Activated CD4-positive, alpha-beta T cell treated with anti-CD3 and anti-CD28 coated beads, Interleukin-10, Interleukin-2, amounts not matched to agents 100 ng/mL and 50 ng/mL, durations not matched to agents 16 hours and 8 hours (primary cell): ENCODE measurements around the gene AAK1.
"Not testable (repeated sequence)": the region's sequence is repeated elsewhere in the genome, so short reads cannot be mapped to it uniquely, and the experiment has no call there.

Source experiments
- DNase-seq: peaks from one replicate; pipeline ENCODE4 v3.0.0-alpha.2; 2020

AAK1 gene

DNA sequence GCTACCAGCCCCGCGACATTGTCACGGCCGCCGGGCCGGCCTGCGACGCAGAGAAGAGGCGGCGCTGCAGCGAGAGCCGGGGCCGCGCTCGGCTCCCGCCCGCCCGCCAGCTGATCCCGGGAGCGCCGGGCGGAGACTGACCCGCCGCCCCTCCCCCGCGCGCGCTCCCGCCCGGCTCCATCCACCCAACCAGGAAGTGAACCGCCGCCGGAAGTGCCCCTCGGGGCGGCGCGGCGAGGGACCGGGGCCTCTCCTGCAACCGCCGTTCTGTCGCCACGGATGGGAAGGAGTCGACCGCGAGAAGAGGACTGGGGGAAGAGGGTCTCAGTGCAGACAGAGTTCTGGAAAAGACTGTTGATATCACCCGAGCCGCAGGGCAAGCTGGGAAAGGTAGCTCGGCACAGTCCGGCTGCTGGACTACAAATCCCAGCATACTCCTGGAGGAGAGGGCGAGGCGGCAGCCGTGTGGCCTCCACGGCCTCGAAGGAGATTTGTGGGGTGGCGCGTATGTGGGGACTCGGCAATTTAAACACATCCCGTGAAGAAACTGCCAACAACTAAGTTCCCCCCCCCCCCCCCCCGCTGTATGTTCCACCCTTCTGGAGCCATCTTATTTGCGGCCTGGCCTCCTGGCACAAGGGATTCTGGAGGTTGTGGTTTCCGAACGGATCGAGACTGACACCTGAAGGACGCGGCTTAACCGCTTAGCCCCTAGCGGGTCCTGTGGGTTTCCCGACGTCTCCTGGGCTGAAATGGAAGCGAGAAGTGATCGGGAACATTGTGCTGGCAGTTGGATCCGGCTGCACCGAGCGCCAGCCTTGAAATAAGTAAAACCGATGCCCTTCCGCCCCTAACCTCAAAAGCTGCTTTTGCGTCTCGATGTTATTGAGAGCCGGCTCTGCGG is at the start of gene AAK1:
Gene AAK1, minus strand, starts transcription at position 138 of the 904 bp plus-strand sequence. CDS start 699 bp downstream, outside the sequence.
- DNase-seq, result peak; percentile 93

DNA sequence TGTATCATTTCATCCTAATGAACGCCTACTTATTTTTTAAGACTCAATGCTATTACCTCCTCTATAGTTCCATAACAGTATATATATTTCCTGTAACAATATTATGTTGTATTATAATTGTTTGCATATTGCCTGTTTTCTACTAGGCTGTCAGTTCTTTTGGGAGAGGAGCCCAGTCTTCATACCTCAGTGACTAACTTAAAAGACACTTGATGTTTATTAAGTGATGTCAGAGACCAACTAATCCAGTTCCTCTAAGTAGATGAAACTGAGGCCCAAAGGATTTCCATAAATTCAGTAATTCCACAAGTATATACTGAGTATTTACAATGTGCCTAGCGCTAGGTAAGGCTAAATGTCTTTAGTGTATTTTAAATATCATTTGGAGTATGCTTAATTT is 48.9 kb upstream of the AAK1 start:
- no peak for DNase-seq

DNA sequence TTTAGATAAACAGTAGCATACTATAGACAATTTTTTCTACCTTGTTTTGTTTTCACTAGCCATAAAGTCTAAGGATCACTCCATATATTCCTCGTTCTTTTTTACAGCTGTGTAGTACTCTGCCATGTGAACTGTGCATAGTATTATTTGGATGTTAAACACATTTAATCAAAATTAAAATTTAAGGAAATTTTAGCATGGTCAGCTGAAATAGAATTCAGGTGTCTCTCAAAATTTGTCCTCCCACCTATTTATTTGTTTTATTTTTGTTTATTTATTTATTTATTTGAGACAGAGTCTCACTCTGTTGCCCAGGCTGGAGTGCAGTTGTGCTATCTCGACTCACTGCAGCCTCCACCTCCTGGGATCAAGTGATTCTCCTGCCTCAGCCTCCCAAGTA is 46.4 kb upstream of the AAK1 start:
- DNase-seq, result no peak

DNA sequence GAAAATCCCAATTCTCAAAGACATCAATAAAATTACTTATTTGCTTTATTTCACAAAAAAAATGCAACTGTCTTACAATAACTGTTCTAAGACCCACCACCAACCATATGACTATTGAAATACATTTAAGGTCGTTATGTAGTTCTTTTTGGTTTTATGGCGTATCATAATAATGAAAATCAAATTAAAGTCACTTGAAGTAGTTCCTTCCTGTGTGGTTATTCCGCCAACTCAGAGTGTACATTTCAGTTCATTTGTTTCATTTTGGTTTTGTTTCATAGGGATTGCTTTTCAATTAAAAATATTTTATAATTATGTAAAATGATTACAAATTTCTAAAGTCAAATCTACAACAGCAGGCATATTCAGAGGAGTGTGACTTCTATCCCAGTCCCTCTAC is 45.9 kb upstream of the AAK1 start:
- DNase-seq, result peak; percentile 38

DNA sequence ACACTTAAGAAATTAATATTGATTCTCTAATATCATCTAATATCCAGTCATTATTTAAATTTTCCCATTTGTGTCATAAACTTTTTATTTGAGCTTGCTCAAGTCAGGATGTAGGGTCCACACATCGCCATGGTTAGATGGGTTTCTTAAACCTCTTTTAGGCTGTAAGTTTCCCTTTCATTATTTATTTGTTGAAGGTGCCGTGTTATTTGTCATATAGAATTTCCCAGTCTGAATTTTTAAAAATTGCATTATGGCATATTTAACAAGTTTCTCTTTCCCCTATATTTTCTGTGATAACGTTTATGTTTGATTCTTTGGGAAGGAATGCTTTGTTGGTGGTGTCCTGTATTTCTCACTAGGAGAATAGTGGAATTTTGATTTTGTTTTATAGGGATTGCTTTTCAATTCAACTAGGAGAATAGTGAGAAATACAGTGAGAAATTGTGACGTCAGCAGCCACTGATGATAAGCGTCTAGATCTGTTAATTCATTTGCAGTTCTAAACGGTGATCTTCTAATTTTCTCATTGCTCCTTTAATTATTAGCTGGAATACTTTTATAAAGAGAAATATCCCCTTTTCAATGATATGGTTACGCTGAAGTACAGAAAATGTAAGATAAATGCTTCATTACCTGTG is 44.6 kb upstream of the AAK1 start:
- no peak for DNase-seq

DNA sequence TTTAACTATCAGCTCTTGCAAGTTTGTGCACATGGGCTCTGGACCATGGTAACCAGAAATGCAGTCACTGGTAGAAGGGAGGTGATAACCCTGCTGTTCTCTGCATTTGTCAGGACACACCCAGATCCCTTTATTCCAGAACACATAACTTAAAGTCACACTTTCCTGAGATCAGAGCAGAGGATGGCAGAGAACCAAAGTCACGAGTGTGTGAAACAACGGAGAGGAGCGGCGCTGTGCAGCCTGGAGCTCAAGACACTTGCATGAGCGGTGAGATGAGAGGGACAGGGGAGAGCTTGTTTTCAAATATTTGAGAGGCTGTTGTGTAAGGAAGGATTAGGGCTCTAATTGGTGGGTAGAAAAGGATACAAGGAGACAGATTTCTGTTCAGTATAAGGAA is 43.3 kb upstream of the AAK1 start:
- no peak for DNase-seq

DNA sequence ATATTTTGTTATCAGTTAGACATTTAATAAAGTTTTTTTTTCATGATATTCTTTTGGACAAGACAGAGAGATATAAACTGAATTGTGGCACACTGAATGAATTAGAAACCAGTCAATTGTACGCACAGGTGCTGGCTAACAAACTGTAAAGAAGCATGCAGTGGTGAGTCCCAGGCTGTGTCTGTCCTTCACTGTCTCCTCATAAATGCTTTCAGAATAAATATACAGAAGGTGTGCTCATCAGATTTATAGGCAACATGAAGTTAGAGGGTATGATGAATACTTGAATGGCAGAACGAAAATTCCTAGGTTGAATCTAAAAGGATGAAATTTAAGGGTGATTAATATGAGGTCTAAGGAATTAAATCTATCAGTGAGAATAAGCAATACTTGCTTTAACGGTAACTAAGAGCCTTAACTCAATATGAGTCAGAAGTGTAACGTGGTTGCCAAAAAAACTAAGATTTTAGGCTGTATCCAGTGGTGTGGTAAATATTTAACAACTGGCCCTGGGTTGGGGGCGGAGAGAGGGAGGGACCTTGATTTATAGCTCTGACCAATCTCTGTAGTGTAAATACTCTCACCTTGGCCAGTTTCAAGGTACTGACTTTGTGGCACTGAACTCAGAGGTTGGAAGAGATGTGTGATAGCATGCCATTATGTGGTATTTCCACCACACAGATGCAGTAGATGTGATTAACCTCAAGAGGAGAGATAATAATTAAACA is 41.9 kb upstream of the AAK1 start:
- DNase-seq, result peak; percentile 83

DNA sequence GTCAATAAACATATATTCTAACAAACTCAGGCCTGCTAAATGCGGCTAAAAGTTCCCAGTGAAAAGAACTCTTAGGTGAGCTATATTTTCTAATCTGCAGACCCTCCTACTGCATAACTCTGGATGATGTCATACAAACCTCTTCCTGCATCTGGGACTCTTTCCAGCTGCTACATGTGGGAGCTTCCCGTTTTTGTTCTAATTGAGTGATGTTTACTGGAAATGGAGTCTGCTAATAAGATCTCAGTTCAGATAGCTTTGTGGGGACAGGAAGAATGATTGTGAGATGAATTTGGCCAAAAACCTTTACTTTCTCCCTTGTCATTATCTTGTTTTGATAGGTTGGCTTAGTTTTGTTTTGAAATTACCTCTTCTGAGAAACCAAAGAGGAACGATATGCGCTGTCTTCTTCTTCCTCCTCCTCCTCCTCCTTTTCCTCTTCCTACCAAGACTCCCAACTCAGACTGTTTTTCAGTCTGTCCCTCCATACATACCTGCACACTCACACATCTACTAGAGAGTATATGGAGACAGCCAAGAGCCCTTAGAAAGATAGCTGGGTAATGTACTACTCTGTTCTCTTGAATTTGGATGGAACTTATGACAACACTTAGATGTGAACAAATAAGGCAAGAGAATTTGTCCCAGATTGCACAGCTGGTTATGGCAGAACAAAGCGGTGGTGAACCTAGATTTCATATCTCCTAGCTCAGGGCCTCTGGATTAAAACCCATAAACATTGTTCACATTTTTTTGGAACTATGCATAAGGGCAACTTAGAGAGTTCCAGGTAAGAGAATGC is 39.8 kb upstream of the AAK1 start:
- peak; percentile 71 for DNase-seq

DNA sequence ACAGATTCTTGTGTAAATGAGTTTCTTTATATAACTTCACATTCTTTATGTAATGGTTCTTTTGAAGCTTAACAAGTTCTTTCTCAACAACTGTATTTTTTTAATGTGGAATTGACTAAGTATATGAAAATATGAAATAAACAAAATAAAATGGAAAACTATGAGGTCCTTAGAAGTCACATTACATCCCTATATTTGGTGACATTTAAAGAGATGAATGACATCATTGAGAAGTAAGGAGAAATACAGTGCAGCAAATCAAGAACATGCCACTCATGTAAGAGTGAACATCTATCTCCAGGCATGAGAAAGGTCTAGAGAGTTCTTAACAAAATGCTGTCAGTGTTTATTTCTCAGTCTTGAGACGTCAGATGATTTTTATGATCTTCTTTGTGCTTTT is 39.0 kb upstream of the AAK1 start:
- DNase-seq, result no peak

DNA sequence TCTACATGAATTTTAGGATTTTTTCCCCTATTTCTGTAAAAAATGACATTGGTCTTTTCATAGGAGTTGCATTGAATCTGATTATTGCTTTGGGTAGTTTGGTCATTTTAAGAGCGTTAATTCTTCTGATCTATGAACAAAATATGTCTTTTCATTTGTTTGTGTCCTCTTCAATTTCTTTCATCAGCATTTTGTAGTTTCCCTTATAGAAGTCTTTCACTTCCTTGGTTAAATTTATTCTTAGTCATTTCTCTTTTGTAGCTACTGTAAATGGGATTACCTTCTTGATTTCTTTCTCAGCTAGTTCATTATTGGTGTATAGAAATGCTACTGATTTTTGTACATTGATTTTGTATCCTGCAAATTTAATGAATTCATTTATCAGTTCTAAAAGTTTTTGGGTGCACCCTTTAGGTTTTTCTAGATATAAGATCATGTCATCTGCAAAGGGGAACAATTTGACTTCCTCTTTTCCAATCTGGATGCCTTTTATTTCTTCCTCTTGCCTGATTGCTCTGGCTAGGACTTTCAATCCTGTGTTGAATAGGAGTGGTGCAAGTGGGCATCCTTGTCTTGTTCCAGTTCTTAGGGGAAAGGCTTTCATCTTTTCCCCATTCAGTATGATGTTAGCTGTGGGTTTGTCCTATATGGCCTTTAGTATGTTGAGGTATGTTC is 36.6 kb upstream of the AAK1 start:
- DNase-seq, result no peak

DNA sequence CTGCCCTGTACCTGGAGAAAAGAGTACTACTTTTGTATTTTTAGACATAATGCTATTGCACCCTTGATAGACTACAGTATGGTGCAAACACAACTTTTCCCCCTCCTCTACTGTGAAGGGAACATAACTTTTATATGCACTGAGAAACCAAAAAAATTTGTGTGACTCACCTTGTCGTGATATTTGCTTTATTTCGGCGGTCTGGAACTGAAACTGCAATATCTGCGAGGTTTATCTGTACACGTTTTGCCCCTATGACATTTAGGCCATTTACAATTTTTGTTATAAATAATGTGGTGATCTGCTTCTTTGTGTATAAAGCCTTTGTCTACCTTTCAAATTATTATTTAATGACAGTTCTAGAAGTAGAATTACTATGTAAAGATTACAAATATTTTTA is 34.4 kb upstream of the AAK1 start:
- peak; percentile 61 for DNase-seq

DNA sequence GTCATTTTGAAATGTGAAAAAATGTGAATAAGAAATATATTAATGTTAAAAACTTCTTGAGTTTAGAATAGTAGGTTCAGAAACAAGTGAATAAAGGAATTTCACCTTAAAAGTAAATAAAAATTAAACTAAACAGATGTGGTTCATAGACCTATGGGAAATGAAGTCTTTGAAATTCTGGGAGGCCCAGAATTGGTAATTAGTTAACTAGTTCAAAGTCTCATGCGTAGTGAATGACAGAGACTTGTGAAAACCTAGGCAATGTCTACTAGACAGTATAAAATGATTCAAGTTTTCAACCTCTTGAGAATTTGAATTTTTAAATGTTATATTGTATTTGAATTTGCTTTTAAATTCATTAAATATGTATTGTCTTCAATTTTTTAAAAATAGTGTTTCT is 32.6 kb upstream of the AAK1 start:
- DNase-seq, result no peak

DNA sequence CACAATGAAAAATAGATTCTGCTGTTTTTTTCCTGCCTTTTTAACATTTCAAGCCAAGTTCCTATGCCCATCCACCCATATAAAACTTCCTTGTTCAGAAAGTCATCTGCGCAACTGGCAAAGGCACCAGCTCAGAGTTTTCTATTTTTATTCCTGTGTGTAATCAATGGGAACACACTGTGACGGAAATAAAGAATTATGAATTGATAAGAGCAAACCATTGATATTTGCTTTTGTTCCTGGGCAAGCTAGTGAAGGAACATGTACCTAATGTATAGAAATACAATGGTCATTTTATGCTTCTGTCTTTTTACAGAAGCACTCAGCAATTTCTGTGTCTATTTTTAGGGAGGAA is 30.8 kb upstream of the AAK1 start:
- DNase-seq, result no peak

DNA sequence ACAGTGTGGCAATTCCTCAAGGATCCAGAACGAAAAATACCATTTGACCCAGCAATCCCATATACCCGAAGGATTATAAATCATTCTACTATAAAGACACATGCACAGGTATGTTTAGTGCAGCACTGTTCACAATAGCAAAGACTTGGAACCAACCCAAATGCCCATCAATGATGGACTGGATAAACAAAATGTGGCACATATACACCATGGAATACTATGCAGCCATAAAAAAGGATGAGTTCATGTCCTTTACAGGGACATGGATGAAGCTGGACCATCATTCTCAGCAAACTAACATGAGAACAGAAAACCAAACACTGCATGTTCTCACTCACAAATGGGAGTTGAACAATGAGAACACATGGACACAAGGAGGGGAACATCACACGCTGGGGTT is 29.6 kb upstream of the AAK1 start:
- not testable (repeated sequence) for DNase-seq

DNA sequence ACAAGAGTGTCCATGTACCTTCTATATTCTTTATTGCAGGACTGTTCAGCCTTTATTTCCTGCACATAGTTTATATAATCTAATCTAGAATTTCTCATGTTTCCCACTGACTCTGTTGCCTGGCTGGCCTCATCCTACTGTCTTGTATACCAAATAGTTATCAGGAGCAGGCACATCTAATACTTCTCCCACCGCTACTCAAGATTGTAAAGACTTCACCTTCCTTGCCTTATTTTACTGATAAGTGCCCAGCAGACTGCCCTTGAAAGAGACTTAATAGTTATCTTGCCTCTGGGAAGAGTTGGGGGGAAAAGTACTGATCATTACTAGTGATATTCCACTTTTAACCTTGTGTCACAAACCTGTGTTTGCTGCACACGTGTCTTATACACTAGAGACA is 26.1 kb upstream of the AAK1 start:
- DNase-seq, result no peak

DNA sequence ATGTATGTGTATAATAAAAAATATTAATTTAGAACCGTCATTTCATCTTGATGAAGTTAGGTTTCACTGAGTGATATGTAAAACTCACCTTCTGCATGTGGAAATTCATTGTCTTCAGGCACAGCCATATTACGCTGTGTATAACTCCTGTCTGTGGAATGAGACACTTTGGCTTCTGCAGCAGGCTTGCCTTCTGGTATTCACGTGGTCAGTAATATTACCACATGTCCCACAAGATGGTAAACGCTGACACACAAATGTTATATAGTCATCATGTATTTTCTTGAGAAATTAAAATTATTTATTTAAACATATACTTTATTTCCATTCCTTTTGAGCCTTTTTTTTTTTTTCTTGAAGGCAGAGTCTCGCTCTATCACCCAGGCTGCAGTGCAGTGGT is 25.1 kb upstream of the AAK1 start:
- DNase-seq, result no peak

DNA sequence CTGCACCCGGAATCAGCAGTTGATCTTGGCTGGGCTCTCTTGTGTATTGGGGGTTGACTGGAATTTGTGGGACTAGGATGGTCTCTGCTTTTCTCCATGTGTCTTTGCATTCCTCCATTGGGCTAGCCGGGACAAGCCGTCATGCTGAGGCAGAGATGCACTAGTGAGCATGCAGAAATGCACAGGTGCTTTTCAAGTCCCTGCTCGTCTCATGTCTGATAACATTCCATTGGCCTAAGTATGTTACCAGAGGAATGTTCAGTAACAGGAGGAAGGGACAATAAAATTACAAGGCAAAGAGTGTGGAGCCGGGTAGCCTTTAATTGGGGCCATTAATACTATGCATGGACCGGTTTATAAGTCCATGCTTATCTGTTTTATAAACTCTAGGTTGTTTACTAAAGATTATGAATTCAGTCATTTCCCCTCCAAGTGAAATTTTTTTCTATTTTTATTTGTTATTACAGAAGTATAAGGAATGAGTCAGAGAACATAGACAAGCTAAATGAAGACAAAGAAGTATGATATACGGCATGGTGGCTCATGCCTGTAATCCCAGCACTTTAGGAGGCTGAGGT is 24.4 kb upstream of the AAK1 start:
- no peak for DNase-seq

DNA sequence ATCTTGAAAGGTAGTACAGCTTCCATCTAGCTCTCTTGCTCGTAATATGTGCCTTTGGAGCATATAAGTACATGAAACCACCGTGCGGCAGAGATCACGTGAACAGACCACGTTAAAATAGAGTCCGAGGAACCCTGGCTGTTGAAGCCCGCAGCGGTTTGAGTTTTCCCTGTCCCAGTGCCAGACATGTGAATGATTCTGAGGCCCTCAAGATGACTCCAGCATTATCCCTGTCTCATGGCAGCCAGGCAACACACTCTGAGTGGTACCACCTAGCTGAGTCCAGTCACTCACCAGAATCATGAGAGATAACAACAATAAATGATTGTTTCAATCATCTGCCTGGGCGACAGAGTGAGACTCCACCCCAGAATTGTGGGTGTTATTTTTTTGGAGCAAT is 21.6 kb upstream of the AAK1 start:
- no peak for DNase-seq

DNA sequence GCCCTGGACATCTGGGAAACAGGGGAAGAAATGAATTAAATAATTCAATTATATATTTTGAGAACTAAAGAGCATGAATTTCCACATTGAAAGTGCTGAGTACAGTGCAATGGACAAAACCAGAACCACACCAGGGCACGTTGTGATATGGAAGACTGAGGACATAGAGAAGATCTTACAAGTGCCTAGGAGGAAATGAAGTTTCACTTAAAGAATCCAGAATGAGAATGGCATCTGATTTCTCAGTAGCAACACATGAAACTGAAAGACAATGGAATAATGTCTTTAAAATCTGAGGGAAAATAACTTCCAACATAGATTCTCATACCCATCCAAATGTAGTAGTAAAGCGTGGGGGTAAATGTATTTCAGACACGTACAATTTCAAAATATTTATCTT is 20.3 kb upstream of the AAK1 start:
- DNase-seq, result no peak

DNA sequence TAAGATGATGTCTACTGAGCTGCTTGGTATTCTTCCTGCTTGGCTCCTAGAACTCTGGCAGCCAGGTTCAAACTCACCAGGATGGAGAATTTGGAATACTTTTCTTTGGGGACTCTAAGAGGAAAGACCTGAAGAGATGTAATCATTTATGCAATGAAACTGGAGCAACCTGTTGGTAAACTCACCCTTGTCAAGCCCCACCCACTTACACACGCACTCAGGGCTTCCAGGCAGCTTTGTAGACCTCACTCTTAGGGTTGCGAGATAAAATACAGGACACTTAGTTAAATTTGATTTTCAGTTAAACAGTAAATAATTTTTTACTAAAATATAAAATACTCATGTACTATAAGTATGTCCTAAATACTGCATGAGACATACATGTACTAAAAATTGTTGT is 19.0 kb upstream of the AAK1 start:
- DNase-seq, result not testable (repeated sequence)

DNA sequence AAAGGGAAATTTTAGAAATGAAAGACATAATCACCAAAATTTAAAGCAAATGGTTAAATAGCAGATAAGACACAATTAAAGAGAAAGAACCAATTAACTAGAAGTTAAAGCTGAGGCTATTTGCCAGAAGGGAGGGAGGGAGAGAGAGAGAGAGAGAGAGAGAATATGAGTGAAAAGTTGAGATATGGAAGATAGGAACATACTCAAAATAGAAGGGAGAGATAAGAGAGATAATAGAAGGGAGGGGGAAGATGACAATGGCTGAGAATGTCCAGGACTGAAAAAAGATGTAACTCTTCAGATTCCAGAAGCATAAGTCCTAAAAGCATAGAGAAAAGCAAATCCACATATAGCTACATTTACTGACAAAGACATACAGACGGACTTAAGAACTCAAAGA is 17.1 kb upstream of the AAK1 start:
- DNase-seq, result no peak

DNA sequence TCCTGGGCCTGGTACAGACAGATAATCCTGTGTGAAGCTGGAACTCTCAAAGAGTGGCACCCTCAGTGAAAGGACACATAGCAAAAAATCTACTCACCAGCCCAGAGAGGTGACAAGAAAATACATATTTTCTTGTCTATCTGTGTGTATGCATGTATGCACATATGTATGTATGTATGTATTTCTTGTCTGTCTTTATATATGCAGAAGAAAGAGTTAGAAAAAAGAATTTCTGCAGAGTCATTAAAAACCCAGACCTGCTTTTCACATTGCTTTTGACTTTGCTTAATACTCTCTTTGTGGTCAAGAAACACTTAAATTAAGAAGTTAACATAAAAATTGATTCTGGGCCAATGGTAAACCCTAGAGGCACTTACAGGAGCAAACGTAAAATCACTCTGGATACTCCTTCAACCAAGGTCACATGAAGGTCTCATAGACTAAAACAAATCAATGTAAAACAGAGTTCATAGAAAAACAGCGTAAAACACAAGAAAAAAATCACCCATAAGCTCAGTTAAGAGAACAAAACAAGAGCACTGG is 16.5 kb upstream of the AAK1 start:
- DNase-seq, result no peak
